Measurements from ENCODE around the gene PLAAT4.

PLAAT4 gene

DNA sequence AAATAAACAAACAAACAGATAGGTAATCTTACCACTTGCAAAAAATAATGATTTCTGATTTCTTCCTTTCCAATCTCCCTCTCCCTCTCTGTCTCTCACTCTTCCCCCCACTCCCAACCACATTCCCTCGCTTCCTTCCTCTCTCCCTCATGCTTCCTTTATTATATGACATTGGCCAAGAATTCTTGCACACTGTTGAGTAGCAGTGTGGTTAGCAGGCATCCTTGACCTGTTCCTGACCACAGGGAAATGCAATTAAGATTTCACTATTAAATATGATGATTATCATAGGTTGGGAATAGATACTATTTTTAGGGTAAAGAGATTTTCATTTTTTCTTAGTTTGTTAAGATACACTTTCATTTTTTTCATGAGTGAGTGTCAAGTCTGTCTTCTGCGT lies 14.7 kb upstream of the PLAAT4 start:
- TF ChIP-seq REST (IDR thresholded peaks at IDR 0.05; ENCODE audit: insufficient read depth in 1 of 2, low read depth in 2 of 2, low read length in 2 of 2) = no peak
- no peak for TF ChIP-seq POLR2AphosphoS5 (IDR thresholded peaks at IDR 0.05; ENCODE audit: low read depth, low read length)

DNA sequence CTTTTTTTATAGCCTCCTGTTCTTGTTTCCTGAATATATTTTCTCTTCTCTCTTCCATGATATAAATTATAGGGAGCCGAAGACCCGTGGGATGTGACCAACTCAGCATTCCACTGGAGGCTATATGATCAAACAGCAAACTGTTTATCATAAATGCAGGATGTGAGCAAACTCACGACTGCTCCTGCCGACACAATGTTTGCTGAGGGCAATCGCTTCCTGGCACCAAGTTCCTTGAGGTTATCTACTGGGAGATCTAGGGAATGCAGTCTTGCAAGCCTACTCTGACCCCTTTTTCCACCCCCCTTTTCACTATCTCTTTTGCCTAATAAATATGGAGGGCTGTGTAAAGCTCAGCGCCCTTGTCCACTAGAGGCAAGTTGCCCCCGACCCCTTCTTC lies 13.5 kb upstream of the PLAAT4 start:
- no peak for TF ChIP-seq SIN3A (IDR thresholded peaks at IDR 0.05; ENCODE audit: borderline replicate concordance, insufficient read depth, low read length)

DNA sequence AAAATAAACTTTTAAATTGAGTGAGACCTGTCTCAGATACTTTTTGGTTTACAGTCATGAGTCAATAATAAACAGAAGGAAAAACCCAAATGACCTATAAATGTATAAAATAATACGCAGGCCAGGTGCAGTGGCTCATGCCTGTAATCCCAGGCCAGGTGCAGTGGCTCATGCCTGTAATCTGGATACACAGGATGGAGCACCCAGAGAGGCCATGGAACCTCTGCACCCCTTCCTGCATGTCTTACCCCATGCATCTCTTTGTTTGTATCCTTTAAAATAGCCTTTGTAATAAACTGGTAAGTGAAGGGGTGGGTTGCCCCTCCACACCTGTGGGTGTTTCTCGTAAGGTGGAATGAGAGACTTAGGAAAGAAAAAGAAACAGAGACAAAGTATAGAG lies 8.9 kb upstream of the PLAAT4 start:
- TF ChIP-seq TAF1 (IDR thresholded peaks at IDR 0.05; ENCODE audit: borderline replicate concordance, insufficient read depth, low read length) (no peak), SIN3A (IDR thresholded peaks at IDR 0.05; ENCODE audit: borderline replicate concordance, insufficient read depth, low read length) (no peak), POLR2AphosphoS5 (IDR thresholded peaks at IDR 0.05; ENCODE audit: low read depth, low read length) (no peak), FOXP2 (optimal IDR thresholded peaks at IDR 0.05; ENCODE audit: borderline replicate concordance, extremely low read depth, extremely low read length, insufficient read depth) (no peak), REST (IDR thresholded peaks at IDR 0.05; ENCODE audit: insufficient read depth in 1 of 2, low read depth in 2 of 2, low read length in 2 of 2) (no peak)

- TF ChIP-seq REST (IDR thresholded peaks at IDR 0.05; ENCODE audit: insufficient read depth in 1 of 2, low read depth in 2 of 2, low read length in 2 of 2) = no peak
Observed at GRCh38 chr11:63530021-63530420, 6.6 kb upstream of the PLAAT4 start.

DNA sequence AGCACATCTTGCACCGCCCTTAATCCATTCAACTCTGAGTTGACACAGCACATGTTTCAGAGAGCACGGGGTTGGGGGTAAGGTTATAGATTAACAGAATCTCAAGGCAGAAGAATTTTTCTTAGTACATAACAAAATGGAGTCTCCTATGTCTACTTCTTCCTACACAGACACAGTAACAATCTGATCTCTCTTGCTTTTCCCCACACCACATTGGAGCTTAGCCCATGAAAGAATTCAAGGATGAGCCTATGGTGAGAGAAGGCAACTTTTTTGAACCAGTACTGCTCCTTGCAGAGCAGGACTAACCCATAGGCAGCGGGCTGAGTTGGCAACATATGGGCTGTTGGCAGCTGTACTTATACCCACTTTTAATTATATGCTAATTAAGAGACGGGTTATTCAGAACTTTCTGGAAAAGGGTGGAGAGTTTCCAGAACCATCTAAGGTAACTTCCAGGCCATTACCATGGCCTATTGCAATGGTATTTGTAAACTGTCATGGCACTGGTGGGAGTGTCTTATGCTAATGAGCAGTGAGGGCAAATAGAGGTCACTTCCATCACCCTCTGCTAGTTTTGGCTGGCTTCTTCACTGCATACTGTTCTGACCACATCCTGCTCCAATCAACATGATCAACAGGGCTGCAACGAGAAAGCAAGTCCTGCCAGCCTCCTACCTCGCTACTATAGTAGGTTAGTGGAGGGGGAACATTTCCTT lies 5.4 kb upstream of the PLAAT4 start:
- 0 out of 2 replicates have a peak, but pooled peaks have one; percentile 22 for TF ChIP-seq SIN3A (IDR thresholded peaks at IDR 0.05; ENCODE audit: borderline replicate concordance, insufficient read depth, low read length)

DNA sequence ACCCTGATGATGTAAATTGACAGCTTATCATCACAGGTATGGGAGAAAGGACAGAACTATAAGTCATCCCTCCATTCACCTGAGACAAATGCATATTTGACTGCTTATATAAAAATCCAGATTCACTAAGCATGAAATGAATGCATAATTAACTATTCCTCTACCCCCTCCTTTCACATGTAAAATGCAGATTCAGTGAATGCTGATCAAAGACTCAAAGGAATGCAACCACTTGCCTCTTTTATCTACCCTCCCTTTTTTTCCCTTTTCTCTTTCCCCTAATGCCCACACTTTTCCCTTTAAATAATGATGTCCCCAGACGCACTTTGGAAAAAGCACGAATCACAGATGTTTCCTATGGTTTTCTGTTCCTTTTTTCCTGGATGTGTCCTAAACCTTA lies 4.5 kb upstream of the PLAAT4 start:
- TF ChIP-seq REST (IDR thresholded peaks at IDR 0.05; ENCODE audit: insufficient read depth in 1 of 2, low read depth in 2 of 2, low read length in 2 of 2) (no peak), FOXP2 (optimal IDR thresholded peaks at IDR 0.05; ENCODE audit: borderline replicate concordance, extremely low read depth, extremely low read length, insufficient read depth) (no peak)

Measured in PFSK-1 (cell line).